HG03432 (cell line): ENCODE measurements around the gene SH3YL1.

ENCODE experiments used
- ATAC-seq: cut with Tn5 transposase; IDR thresholded peaks from one replicate; pipeline ENCODE4 v1.9.1; 2021; ENCODE audit warnings: mild to moderate bottlenecking, moderate library complexity; ENCODE audit not compliant: unreplicated experiment

Gene SH3YL1

DNA sequence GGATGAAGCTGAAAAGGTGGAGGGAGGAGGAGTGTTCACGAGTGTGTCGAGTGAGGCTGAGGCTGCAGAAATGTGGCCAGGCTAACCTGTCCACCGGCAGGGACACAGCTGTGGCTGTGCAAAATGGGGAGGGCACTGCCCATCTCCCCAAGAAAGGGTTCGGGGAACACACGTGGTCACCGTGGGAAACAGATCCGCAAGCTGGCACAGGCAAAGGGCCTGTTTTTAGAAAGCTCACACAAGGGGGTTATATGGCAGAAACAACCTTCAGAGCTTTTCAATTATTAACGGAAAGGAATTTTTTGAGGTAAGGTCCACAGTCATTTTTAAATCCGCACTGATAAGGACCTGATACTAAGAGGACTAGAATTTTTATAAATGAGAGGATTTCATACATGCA lies 35.7 kb downstream of the SH3YL1 start:
- no peak for ATAC-seq

DNA sequence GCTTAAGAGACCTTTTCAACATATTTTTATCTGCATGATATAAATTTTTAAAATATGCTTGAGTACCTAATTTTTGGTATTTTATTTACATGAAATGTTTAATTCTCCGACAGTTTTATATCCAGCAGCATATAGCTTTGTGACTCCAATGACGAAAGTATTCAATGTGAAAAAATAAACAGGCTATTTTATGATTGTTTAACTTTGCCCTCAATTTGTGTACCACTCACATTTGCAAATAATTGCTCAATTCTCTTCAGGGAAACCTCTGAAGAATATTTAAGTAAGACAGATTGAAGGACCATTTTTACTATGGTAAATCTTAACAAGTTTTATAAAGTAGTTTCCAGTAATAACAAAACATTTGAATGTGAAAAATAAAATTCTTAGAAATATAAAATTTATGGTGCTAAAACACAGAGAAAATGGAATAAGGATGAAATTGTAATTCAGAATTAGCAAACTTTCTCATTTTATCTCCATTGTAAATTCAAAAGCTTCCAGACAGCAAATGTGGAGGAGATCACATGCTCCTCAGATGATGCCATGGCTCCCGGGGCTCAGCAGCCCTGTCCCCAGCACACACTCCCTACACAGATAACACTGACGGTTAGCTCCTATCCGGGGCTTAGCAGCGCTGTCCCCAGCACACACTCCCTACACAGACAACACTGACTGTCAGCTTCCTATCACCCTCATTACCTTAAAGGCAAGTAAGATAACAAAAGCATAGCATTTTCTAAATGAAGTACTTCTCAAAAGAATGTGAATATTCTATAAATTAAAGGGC lies 39.7 kb downstream of the SH3YL1 start:
- ATAC-seq: no peak

DNA sequence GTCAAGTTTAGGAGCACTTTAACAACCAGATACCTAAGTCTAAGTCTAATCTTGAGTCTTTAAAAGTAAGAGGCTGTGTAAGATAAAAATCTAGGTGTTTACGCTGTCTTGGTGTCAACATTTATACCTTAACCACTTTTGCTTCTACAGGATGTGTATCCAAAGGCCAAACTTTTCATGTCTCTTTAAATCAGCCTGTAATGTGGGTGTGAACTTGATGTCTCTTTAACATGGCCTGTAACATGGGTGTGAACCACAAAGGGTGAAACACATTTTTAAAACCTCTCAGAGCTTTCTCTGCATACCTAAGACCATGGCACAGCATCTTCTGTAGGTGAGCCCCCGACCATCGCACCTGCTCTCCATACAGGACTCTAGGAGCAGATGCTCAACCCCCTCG lies 40.4 kb downstream of the SH3YL1 start:
- ATAC-seq: no peak

DNA sequence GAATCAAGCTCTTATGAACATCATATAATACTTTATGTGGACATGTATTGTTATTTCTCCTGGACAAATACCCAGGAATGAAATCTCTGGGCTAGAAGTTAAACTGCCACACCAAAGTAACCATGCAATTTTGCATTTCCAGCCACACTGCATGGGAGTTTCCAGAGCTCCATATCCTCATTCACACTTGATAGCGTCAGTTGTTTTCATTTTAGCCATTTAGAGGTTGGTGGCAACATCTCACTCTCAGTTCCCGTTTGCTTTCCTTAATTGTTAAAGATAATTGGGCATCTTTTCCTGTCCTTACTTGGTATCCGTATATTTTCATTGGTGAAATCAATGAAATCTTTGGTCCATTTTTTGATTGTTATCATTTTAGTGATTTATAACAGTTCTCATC lies 47.8 kb downstream of the SH3YL1 start:
- ATAC-seq: no peak

DNA sequence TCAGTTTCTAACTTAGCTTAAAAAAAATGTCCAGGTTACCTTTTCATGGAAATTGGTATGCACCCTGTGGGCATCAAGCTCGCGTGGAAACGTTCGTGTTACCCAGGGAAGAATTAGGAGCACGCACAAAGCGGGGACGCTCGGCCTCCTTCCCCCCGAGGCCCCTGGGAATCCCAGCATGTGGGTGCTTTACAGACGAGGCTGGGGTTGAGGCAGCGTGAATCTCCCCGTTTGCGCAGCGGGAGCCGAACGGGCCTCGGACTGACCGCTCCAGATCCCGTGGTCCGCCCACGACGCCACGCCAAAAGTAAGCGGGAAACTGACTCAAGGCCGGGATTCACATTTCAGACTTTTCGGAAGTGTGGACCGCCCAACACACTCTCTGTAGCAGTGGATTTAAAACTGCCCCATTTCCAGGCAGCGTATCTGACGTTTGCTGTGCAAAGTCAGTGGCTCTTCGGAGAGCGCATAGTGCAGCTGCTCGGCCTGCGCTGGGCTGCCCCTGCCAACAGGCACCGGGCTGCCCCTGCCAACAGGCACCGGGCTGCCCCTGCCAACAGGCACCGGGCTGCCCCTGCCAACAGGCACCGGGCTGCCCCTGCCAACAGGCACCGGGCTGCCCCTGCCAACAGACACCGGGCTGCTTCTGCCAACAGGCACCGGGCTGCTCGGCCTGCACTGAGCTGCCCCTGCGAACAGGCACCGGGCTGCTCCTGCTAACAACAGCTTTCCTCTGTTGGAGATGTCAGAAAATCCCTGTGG lies 49.7 kb downstream of the SH3YL1 start:
- ATAC-seq: no peak

DNA sequence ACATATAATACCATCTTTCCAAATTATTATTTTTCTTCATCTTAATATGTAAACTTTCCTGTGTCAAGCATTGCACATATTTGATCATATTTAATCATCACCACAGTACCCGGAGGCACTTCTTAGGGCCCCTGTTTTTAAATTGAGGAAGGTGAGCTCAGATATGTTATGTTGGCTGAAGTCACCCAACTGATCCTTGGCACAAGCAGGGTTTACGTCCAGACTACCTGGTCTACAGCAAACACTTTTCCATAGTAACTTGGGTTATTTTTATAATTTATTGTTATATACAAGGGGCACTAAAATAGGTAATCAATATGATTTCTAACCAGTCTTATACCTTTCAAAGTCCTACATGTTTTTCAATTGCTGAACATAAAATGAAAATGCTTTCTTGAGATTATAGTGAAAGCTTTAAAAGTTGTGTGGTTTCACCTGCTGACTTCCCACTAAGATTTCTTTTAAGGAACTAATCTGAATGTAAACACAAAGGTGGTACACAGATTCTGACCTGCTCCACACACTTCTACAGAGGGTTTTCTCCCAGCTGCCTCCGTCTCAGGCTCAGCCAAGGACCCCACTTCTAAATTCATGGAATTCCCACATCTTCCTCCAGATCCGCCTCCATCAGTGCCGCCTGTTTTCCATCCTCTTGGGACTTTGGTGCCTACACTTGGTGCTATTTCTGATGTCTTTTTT lies 52.2 kb downstream of the SH3YL1 start:
- ATAC-seq: no peak

DNA sequence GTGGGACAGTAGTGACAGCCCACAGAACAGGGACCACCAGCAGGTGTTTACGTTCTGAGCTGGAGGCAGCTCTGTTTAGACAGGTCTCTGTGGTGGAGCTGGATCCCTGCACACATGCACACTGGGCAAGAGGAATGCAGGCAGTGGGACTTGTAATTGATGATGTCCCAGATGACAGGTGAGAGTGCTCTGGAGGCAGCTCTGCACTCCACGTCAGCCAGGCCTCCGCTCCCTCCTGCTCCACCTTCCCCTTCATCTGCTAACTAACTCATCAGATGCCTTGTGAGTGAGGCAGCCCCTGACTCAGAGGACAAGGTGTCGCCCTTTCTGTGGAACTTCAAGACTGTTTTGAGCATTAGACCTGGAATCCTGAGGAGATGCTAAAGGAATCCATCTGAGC lies 53.2 kb downstream of the SH3YL1 start:
- no peak for ATAC-seq

DNA sequence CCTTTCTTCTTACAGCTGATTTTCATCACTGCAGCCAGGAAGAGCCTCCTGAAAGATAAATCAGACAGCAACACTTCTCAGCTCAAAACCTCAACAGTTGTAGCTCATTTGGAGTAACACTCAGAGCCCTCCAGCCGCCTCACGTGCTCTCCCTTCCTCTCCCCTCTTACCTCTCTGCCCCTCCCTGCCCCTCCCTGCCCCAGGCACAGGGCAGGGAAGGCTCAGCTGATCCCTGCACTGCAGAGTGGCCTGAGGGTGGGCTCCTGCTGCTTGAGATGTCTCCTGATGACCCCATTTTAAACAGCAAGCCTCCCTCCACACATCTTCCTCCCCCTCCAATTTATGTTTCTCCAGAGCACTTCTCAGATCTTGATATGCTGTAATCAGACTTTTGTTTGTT lies 54.4 kb downstream of the SH3YL1 start:
- no peak for ATAC-seq

DNA sequence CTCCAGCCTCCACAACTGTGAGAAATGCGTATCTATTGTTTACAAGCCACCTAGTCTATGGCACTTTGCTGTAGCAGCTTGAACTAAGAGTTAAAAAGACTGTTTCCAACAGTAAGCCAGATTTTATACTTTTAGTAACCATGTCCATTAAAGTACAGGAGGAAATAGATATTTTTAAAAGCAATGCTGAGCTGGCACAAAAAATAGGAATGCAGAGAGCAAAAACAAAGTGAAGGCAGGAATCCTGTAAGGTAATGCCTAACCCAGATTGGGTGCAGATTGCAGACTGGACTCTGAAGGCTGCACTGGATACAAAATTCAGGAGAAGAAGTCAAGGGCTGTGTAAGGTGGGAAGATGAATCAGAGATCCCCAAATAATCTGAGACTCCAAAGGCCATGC lies 55.5 kb downstream of the SH3YL1 start:
- no peak for ATAC-seq

DNA sequence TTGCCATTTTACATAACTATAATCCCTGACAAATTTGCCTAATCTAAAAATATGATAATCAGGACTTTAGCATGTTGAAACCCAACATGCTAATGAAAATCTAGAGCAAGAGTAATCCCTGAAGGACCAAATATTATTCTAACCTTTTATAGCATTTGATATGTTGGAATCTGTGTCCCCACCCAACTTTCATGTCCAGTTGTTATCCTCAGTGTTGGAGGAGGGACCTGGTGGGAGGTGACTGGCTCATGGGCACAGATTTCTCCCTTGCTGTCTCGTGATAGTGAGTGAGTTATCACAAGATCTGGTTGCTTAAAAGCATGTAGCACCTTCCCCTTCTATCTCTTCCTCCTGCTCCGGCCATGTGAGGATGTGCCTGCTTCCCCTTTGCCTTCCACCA lies 59.8 kb downstream of the SH3YL1 start:
- ATAC-seq: no peak

DNA sequence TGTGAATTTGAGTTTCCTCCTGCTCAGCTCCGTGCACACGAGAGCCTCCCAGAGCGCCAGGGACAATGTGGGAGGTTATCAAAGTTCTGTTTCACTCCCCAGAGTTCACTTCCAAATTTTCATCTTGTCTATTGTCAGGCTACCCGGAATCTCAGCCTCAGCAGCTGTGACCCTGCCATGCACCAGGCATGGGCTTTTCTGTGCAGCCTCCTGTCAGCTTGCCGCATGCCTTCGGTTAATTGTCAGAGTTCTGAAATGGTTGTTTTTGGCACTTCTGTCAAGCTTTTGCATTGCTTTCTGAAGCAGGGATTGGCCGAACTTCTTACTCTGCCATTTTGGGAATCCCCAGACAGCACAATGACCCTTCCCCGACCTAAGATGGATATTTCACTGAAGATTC lies 60.4 kb downstream of the SH3YL1 start:
- no peak for ATAC-seq

DNA sequence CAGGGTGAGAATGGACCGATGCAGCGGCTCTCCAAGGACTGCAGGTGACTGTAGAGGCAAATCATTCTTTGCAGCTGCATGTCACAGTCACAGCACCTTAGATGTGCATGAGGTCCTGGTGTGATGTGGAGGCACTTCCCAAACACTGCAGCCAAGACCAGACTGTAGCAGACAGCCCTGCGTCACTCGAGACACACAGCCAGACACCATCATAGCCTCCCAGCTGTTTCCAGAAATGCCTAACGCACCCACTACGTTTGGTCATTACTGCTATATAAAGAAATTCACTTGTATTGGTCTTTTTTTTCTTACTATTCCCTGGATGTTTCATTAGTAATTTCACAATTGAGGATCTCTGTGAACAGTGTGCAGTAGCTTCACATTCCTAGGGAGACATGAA lies 60.9 kb downstream of the SH3YL1 start:
- ATAC-seq: no peak

DNA sequence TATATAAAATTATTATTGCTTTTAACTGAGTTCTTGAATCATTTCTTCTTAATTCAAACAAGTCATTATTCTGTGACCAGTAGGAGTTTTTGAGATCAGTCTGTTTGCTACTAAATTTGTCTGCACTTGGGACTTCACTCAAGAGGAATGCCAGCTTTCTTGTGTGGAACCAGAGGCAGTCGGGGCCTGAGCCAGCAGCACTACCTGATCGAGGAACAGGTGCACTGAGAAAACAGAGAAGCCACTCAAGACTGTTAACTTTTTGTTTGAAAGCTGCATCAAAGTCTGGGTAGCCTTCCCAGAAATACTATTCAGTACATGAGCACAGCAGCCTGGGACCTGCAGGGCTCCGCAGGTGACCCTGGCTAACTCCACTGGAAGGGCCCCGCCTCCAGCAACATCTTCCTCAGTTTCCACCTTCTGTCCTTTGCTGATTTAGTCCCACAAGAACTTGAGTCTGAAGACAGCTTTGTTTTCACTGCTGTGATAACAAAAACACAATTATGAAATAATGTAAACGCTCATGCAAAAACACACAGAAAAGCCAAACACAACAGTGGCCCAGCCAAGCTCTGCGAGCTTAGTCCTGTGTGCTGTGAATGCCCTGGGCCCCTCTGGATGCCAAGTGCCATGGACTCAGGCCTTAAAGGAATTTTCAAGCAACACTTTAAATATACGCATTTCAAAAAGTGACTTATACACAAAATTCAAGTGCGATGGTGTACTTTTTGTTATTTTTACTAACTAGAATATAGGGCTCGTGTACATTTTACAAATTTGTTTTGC lies 62.0 kb downstream of the SH3YL1 start:
- ATAC-seq: no peak

DNA sequence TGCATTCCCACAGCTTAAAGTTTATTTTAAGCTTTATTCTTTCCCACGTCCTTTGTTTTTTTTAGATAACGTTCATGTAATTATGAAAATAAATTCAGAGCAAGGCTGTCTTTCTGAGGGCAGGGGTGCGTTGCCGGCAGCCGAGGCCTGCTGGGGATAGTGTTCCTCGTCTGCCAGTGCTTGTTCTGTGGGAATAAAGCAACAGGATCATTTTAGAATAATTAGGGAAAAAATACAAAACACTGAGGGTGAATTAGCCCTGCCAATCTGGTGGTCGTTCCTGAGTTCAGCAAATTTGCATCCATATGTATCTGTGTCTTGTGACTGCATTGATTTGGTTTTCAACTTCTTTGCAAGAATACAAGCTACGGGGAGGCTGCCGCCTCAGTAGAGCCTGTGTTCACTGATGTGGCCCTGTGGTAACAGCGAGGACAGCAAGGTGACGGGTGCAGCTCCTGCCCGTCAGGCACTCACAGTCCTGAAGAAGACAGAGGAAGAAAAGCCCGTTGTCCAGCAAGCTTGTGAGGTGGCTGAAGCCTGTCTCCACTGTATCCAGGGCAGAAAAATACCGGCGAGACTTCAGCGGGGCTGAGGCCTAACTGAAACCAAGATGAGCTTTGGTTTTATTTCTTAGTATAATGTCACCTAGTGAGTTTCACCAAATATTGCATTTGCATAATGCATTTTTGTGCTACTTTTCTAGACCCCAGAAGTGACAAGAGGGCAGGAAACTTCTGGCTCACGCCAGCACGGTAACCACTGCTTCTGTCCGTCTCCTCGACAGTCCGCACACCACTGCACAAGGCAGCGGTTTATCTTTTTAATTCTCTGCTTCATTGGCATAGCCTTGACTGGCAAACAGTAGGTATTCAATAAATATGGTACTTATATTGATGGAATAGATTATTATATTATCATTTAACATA lies 64.5 kb downstream of the SH3YL1 start:
- no peak for ATAC-seq

DNA sequence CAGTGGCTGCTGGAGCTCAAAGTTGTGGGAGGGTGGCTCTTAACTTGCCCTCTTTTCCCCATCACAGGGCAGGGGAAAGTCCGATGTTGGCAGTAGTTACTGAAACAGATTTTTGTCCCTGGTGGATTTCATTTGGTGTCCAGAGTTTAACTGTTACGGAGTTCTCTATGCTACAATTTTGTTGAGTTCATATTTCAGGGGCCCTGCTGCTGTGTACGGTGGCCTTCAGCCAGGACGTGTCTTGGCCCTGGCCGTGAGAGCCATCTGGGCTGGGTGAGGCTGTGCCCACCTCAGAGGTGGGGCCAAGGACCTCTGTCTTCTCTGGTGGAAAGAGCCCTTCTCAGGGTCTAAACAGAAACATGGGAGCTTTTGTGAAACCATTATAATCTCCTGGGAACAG lies 67.4 kb downstream of the SH3YL1 start:
- ATAC-seq: no peak

DNA sequence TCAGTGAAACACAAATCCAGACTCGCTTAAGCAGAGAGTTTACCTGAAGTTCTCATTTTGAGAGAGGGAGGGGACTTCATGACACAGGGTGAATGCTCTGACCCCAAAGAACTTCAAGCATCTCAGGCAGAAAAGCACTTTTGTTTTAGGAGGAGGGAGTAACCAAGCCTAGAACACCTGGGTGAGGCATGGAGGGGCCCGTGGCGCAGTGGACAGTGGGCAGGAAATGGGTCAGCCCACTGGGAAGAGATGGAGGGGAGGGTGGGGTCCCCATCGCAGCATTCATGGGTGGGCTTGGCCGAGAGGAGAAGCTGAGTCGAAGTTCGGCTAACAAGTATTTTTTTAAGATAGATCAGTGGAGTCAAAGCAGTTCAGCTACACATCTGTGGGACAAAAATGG lies 67.9 kb downstream of the SH3YL1 start:
- ATAC-seq: no peak

DNA sequence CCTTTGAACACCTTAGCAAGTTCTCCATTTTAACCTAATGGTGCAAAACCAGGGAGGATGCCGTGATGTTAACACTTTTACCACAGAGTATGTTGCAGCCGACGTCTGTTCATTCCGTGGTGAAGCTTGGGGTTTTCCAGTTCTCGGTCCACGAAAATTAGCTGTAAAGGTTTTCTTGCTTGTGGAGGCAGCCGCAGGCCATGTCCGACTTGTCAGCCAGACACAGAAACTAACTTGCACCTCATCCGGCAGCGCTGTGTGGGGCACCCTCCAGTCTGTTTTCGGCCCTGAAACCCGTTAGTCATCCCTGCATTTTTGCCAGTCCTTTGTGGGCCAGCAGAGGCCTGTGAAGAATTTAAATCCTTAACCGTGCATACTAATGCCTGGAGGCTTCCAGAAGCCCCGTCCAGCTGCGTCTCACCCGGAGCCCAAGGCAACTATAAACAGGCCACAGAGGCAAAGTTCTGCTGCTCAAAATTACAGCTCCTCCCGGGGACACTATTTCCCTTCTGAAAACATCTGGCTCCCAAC lies 70.6 kb downstream of the SH3YL1 start:
- no peak for ATAC-seq

DNA sequence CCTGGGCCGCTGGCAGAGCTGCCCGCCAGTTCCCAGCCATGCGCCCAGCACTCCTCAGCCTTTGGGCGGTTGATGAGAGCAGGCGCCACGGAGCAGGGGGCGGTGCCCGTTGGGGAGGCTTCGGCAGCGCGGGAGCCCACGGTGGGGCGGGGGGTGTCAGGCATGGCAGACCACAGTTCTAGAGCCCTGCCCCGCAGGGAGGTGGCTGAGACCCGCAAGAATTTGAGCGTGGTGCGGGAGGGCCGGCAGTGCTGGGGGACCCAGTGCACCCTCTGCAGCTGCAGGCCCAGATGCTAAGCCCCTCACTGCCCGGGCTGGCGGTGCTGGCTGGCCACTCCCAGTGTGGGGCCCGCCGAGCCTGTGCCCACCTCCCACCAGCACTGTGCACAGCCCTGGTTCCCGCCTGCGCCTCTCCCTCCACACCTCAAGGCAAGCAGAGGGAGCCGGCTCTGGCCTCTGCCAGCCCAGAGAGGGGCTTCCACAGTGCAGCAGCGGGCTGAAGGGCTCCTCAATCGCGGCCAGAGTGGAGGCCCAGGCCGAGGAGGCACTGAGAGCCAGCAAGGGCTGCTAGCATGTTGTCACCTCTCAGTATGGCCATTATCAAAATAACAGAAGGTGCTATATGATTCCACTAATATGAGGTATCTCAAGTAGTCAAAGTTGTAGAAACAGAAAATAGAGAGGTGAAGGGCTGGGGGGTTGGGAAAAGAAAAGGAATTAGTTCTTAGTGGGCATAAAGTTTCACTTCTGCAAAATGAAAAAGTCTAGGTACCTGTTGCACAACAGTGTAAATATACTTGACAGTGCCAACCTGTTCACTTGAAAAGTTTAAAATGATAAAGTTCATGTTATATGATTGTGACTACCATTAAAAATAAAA lies 72.3 kb downstream of the SH3YL1 start:
- ATAC-seq: no peak

DNA sequence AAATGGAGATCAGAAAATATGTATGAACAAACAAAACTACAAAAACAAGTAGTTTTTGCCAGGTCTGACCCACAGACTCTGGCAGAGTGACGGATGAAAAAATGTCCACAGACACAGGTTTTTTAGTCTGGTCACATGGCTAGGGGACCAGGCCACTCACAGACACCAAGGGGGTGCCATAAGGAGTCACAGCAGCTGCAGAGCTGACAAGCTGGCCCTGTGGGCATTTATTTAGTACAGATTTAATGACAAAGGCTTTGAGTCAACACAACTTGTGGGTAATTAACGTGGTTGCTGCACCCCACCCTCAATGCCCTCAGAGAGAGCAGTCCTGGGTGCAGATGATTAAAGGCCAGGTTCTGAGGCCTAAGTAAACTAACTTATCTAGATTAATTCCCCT lies 76.0 kb downstream of the SH3YL1 start:
- ATAC-seq: no peak
